Stimulated activated CD8-positive, alpha-beta memory T cell treated with anti-CD3 and anti-CD28 coated beads, Interleukin-7, amount 100 ng/mL, for 1 hour (primary cell): ENCODE measurements around the gene CCT7.

ENCODE experiments used
- DNase-seq, 2 donors: peaks; one replicate each; pipeline ENCODE4 v3.0.0-alpha.2; 2020; ENCODE audit warnings: low read depth in 2 of 2

Gene CCT7

GRCh38 chr2:73267008-73267407 lies 32.9 kb downstream of the CCT7 start:
- no peak for DNase-seq

GRCh38 chr2:73268366-73268829 lies 34.3 kb downstream of the CCT7 start:
- DNase-seq, result no peak

GRCh38 chr2:73268830-73269685 lies 35.0 kb downstream of the CCT7 start:
- DNase-seq, result peak; percentile 38 to 45

GRCh38 chr2:73269686-73270465 lies 35.8 kb downstream of the CCT7 start:
- DNase-seq, result no peak

- DNase-seq, result no peak
Measured at GRCh38 chr2:73272270-73272669, 38.2 kb downstream of the CCT7 start.

GRCh38 chr2:73279852-73280251 lies 45.7 kb downstream of the CCT7 start:
- no peak for DNase-seq

- no peak for DNase-seq
Measured at GRCh38 chr2:73281244-73281643, 47.1 kb downstream of the CCT7 start.

GRCh38 chr2:73282924-73283544 lies 48.9 kb downstream of the CCT7 start:
- DNase-seq, result no peak

GRCh38 chr2:73283545-73284295 lies 49.6 kb downstream of the CCT7 start:
- DNase-seq, result no peak

- DNase-seq, result peak; percentile 41 to 45
Measured at GRCh38 chr2:73284296-73285158, 50.4 kb downstream of the CCT7 start, which contains the start of gene FBXO41. Gene FBXO41, minus strand, starts transcription at chr2:73284478. Its CDS starts 14,848 bp downstream, at chr2:73269630.

GRCh38 chr2:73285159-73285739 lies 51.1 kb downstream of the CCT7 start:
- no peak for DNase-seq

- DNase-seq, result no peak
Measured at GRCh38 chr2:73286134-73286655, 52.1 kb downstream of the CCT7 start.

GRCh38 chr2:73289304-73289703 lies 55.2 kb downstream of the CCT7 start:
- no peak for DNase-seq

- no peak for DNase-seq
Measured at GRCh38 chr2:73290049-73290839, 56.1 kb downstream of the CCT7 start.

- DNase-seq, result no peak
Measured at GRCh38 chr2:73291093-73291460, 57.0 kb downstream of the CCT7 start.

GRCh38 chr2:73291461-73292315 lies 57.6 kb downstream of the CCT7 start:
- no peak for DNase-seq

- DNase-seq, result no peak
Measured at GRCh38 chr2:73292316-73292905, 58.3 kb downstream of the CCT7 start.
